Stimulated activated CD4-positive, alpha-beta T cell treated with anti-CD3 and anti-CD28 coated beads, TNF-alpha, amount 100 ng/mL, for 1 hour (primary cell): ENCODE results near the gene ANO6.
"Not testable (repeated sequence)": the region's sequence is repeated elsewhere in the genome, so short reads cannot be mapped to it uniquely, and the experiment has no call there.

Experiments used
- DNase-seq, 3 donors: peaks; one replicate each; pipeline ENCODE4 v3.0.0-alpha.2; 2020; ENCODE audit warnings: low read depth in 3 of 3, low spot score in 1 of 3

ANO6 gene, protein sequence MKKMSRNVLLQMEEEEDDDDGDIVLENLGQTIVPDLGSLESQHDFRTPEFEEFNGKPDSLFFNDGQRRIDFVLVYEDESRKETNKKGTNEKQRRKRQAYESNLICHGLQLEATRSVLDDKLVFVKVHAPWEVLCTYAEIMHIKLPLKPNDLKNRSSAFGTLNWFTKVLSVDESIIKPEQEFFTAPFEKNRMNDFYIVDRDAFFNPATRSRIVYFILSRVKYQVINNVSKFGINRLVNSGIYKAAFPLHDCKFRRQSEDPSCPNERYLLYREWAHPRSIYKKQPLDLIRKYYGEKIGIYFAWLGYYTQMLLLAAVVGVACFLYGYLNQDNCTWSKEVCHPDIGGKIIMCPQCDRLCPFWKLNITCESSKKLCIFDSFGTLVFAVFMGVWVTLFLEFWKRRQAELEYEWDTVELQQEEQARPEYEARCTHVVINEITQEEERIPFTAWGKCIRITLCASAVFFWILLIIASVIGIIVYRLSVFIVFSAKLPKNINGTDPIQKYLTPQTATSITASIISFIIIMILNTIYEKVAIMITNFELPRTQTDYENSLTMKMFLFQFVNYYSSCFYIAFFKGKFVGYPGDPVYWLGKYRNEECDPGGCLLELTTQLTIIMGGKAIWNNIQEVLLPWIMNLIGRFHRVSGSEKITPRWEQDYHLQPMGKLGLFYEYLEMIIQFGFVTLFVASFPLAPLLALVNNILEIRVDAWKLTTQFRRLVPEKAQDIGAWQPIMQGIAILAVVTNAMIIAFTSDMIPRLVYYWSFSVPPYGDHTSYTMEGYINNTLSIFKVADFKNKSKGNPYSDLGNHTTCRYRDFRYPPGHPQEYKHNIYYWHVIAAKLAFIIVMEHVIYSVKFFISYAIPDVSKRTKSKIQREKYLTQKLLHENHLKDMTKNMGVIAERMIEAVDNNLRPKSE

GRCh38 chr12:45215419-45216229, at the start of gene ANO6:
ANO6 (plus strand) TSS chr12:45216095; CDS start chr12:45216322, 227 bp downstream.
- DNase-seq = peak; percentile 40 to 72 (median 45)

DNA sequence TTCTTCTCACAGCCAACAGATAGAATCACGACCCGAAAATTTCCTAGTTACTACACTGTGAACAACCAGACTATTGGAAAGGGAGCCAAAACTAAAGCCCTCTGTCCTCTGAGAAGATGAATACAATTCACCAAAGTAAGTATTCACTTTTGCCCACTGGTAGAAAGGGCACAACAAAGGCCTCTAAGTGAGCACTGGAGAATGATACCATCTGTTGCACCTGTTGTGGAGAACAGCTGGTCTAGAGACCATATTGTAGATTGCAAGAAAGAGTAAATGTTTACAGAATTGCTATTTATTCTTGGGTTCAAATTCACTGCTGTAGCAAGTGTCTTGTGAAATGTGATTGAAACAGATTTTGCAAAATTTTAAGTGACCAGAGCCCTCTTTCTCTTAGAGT, 46.9 kb upstream of the ANO6 start:
- no peak for DNase-seq

- DNase-seq = peak; percentile 46 to 75 (median 55)
These were observed 45.3 kb upstream of the ANO6 start for GRCh38 chr12:45170456-45171042.

GRCh38 chr12:45173293-45173692, 42.6 kb upstream of the ANO6 start:
- DNase-seq = not testable (repeated sequence)

- DNase-seq = no peak
These were observed 41.3 kb upstream of the ANO6 start for GRCh38 chr12:45174595-45174994.

- DNase-seq = no peak
These were observed 37.1 kb upstream of the ANO6 start for GRCh38 chr12:45178771-45179170.

DNA sequence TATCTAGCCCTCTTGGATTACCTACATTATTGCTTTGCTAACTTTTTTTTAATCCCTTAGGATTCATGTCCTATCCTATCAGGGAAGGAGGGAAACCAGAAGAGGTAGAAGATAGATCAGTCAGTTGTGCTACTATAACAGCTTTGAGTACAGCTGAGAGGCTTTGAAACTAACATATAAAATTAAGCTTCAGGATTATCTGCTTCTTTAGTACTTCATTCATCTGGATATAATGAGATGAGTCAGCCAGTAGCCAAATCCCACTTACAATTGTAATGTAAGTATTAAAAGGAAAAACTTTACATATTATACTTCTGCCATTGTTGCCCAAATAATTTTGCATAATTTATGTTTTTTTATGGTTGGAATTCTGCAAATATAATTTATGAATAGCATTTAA, 33.4 kb upstream of the ANO6 start:
- no peak for DNase-seq

GRCh38 chr12:45183246-45183645, 32.6 kb upstream of the ANO6 start:
- DNase-seq = no peak

DNA sequence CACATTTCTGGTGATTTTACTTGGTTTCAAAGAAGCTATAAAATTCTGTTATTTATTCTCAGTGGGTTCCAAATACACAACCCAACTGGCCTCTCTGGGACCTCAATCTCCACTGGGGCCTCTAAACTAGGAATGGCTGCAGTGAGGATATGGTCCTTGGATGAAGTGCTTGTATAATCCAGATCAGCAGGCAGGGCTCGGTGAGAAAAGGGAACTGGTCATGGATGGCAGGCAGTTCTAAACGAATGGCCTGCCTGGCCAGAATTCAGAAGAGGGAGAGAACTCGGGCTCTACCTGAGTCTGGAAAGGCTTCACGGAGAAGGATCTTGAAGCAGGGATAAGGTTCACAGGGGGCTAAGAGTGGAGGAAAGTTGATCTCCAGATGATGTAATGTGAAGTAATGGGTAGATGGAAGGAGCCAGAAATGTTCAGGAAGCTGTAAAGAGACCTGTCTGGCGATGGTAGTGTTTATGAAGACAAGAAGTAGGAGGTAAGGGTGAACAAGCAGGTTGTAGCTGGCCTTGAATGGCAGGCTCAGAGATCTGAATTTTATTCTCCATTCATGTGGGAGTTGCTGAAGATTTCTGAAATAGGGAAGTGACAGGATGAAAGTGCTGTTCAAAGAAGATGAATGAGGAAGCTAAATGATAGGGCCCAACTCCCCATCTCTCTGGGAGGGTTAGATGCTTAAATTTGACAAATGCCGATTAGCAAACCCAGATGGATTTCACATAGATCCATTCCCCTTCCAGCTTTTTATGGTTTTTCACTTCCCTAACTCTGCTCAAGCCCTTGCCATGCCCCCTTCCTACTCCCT, 31.5 kb upstream of the ANO6 start:
- DNase-seq = no peak

DNA sequence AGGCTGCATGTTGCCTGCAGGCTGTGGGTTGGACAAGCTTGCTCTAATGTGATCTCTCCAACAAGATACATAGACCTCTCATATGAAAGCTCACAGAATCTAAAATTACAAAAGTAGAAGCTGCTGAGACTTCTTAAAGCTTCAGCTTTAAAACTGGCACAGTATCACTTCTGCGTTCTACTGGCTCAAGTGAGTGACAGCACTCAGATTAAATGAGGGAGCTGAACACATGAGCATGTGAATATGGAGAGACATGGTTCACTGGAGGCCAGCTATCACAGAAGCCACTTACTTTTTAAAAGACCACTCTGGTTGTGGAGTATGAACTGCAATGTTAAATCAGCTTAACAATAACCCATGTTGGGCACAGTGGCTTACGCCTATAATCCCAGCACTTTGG, 29.1 kb upstream of the ANO6 start:
- DNase-seq = no peak

DNA sequence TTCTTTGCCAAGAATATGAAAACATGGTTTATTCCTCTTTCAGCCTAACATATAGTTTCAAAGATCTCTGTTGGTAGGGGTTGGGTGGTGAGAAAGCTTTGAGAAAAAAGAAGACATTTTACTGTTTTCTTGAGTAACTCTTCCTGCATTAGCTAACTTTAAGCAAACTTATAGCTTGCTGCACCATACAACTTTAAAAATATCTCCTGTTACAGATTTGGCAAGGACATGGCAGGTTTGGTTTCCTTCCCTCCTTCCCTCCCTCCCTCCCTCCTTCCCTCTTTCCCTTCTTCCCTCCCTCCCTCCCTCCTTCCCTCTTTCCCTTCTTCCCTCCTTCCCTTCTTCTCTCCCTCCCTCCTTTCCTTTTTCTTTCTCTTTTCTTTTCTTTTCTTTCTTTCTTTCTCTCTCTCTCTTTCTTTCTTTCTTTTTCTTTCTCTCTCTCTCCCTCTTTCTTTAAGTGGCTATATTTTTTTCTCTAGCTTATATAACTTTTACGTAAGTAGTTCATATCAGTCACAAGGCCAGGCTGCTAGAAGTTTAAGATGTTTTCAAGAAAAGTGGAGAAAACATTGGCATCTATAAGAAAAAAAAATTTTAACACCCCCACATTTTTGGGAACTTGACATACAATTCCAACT, 26.0 kb upstream of the ANO6 start:
- no peak for DNase-seq

- no peak for DNase-seq
These were observed 24.7 kb upstream of the ANO6 start for GRCh38 chr12:45191239-45191638.

DNA sequence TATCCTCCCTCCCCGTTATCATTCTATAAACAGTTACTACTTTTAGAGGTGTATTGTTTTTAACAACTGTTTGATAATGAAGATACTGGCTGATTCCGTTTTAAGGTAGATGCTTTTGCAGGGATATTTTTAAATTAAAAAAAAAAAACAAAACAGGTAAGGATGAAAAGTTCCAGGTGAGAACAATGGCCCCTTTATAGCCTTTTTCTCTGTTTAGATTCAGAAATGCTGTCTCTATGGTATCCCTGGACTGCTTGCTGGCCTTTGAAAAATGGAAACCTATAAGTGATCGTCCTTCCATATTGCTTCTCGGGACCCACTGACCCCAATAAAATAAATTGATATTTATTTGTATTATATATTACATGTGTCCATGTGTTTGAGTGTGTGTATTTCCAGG, 23.2 kb upstream of the ANO6 start:
- DNase-seq = no peak

DNA sequence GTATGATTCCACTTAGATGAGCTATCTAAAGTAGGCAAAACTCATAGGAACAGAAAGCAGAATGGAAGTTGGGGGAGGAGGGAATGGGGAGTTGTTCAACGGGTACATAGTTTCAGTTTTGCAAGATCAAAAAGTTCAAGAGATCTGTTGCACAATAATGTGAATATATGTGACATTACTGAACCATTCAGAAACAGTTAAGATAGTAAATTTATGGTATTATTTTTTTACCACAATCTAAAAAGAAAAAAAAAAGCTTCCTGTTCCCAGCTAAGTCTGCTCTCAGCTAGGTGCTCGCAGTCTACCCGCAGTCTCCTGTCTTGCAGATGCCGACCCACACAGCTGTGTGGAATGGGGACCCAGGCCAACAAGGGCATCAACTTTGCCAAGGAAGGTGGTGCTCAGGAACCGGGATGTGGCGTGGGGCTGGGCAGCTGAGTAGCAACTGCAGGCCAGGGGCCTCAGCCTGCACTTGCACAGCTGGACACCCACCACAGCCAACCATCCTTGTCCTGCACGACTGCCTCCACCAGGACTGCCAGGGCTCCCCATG, 15.3 kb upstream of the ANO6 start:
- no peak for DNase-seq

DNA sequence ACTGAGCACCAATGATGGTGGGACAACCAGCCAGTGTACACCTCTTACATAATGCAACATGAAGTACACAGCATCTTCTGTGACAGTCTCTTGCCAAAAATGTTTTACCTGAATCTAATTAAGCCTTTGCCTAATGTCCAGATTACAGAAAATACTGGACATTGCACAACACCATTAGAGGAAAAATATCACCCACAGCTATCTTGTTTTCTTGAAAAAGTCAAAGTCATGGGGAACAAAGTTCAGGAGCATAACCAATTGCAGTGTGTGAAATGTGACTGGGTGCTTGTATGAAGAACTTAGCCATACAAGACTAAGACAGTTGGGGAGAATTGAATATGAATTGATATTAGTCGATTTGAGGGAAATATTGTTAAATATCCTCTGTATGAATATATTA, 12.1 kb upstream of the ANO6 start:
- no peak for DNase-seq

GRCh38 chr12:45204757-45205156, 11.1 kb upstream of the ANO6 start:
- no peak for DNase-seq

- no peak for DNase-seq
These were observed 10.6 kb upstream of the ANO6 start for GRCh38 chr12:45205165-45205825.

DNA sequence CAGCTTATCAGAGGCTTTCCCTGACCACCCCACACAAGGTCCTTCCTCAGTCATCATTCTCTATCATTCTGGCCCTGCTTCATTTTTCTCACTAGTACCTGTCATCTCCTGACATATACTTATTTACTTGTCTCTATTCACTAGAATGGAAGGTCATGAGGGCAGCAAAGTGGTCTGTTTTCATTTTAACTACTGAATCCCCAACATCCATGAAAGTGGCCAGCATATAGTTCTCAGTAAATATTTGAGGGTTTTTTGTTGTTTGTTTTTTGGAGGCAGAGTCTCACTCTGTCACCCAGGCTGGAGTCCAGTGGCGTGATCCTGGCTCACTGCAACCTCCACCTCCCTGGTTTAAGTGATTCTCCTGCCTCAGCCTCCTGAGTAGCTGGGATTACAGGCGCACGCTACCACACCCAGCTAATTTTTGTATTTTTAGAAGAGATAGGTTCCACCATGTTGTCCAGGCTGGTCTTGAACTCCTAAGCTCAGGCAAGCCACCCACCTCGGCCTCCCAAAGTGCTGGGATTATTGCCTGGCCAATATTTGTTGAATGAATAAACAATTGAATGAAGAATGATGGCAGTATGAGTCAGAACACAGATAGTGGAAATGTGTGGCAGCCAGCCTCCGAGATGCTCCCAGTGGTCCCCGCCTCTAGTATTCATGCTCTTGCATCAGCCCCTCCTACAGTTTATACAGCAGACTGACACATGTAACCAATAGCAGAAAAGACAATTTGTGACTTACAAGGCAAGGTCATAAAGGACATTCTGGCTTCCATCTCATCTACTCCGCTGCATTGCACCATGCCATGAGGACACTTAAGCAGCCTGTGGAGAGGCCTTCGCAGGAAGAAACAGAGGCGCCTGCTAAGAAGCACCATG, 7.0 kb upstream of the ANO6 start:
- no peak for DNase-seq
